Activated T-helper 2 cell treated with anti-CD3 and anti-CD28 coated beads, Interferon-gamma antibody, Interleukin-2, Interleukin-4, amounts not matched to agents 10 μg/mL and 5 μg/mL and 100 μg/mL, durations not matched to agents 14 hours and 24 hours and 36 hours (primary cell): ENCODE data around the gene HERC2. TPM values are rescaled to one million over a fixed set of nuclear protein-coding genes. Genes with fewer than 3 reads are reported as not detected.
"Not testable (repeated sequence)": the region's sequence is repeated elsewhere in the genome, so short reads cannot be mapped to it uniquely, and the experiment has no call there.

Experiments used
- DNase-seq: peaks from one replicate; pipeline ENCODE4 v3.0.0; 2021; ENCODE audit warnings: low spot score
- H3K27ac Mint-ChIP-seq: one replicate; pipeline ENCODE4 v1.8.0; 2021; ENCODE audit warnings: mixed read lengths
- H3K27me3 Mint-ChIP-seq: one replicate; pipeline ENCODE4 v1.8.0; 2021; ENCODE audit warnings: low read depth, mixed read lengths
- H3K36me3 Mint-ChIP-seq: one replicate; pipeline ENCODE4 v1.8.0; 2021; ENCODE audit warnings: low read depth, mixed read lengths
- H3K4me1 Mint-ChIP-seq: one replicate; pipeline ENCODE4 v1.8.0; 2021; ENCODE audit warnings: low read depth, mixed read lengths
- H3K4me3 Mint-ChIP-seq: one replicate; pipeline ENCODE4 v1.8.0; 2021; ENCODE audit warnings: low read depth, mild to moderate bottlenecking, moderate library complexity, mixed read lengths
- H3K9me3 Mint-ChIP-seq: one replicate; pipeline ENCODE4 v1.8.0; 2021; ENCODE audit warnings: mixed read lengths
- intact Hi-C: fragments of 100-400 bp; cut with micrococcal nuclease; formaldehyde crosslinking; loops from one replicate; pipeline ENCODE4 v1.15.1; 2023
- total RNA-seq: library from RNA; stranded (reverse); gene quantifications from 2 replicates; pipeline ENCODE4 v1.2.3, GENCODE V29; 2022

The HERC2 gene
- total RNA-seq, 1 donor from 2014 or later: 47.4 TPM

DNA sequence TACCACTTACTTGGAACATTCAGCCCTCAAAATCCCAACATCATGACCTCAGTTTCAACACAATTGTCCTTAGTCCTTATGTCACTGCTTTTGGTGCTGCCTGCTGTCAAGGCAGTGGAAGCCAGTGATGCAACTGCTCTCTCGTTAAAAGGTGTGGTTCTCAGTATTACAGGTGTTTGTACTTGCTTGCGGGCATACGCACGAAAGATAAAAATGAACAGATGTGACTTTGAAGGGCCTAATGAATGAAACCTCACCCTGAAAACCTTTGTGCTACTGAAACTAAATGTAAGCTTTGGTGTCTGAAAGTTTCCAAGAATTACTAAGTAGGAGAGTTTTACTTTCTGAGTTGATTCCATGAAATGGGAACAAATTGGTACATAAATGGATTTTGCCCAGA is 25.2 kb downstream of the HERC2 start:
- H3K27ac Mint-ChIP-seq, H3K9me3 Mint-ChIP-seq, H3K27me3 Mint-ChIP-seq, intact Hi-C loops, H3K4me1 Mint-ChIP-seq, H3K4me3 Mint-ChIP-seq, DNase-seq: not testable (repeated sequence)
- H3K36me3 Mint-ChIP-seq: peaks cover 13% of the 10 kb centered on the region

DNA sequence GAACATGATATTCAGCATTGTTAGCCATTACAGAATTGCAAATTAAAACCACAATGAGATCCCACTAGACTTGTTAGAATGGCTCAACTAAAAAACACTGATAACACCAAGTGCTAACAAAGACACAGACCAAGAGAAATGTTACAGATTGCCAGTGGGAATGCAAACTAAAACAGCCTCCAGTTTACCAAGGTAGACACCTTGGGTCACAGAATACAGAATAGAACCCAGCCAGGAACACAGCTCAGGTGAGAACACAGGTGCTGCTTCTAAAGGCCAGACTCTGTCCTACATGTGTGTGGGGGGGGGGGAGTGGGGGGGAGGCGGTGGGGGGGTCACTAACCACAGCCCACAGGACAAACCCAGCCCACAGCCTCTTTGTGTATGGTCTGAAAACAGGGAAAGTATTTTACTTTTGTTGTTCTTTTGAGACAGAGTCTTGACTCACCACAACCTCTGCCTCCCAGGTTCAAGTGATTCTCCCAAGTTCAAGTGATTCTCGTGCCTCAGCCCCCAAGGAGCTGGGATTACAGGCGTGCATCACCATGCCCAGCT is 26.9 kb downstream of the HERC2 start:
- intact Hi-C loops, H3K4me3 Mint-ChIP-seq, H3K27me3 Mint-ChIP-seq, H3K4me1 Mint-ChIP-seq, H3K27ac Mint-ChIP-seq, H3K9me3 Mint-ChIP-seq, DNase-seq: not testable (repeated sequence)
- peaks cover 24% of the 10 kb centered on the region for H3K36me3 Mint-ChIP-seq

DNA sequence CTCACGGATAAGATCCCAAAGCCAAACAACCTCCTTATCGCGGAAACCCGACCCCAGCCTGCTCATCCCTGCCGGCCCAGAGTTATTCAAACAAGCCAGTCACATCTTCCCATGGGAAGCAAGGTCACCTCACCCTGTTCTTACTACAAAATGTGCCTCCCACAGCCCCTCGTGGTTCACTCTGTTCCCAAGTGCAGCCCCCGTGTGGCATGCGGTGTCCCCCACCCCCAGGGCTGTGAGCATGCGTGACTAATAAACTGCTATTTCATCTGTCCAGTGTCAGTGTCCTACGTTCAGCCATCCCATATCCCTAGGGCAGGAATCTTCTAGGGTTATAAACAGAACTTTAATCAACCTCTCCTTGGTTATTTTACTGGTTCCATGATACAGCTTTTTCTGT is 27.4 kb downstream of the HERC2 start:
- peaks cover 29% of the 10 kb centered on the region for H3K36me3 Mint-ChIP-seq
- H3K27ac Mint-ChIP-seq, H3K9me3 Mint-ChIP-seq, DNase-seq, intact Hi-C loops, H3K4me1 Mint-ChIP-seq, H3K4me3 Mint-ChIP-seq, H3K27me3 Mint-ChIP-seq: not testable (repeated sequence)

DNA sequence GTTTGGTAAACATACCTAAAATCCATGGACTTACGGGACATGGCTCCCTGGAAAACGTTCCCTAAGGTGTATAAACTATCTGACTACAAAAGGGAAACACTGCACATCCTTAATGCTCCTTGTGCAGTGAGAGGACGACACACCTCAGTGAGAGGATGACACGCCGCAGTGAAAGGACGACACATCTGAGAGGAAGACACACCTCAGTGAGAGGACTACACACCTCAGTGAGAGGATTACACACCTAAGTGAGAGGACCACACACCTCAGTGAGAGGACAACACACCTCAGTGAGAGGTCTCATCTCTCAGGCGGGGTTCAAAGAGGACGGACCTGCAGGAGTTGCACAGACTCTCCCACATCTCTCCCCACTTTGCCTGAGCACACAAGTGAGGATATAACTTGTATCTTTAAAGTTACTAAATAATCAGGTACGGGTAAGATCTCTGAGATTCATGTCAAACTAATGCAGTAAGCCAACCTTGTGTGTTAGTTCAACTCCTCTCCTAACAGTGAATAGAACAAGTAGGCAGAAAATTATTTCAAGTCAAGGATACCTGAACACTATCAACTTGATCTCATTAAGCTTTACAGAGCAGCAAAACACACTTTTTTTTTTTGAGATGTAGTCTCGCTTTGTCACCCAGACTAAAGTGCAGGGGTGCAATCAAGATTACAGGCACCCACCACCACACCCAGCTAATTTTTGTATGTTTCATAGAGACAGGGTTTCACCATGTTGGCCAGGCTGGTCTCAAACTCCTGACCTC is 32.1 kb downstream of the HERC2 start:
- no peak overlapping the region for H3K4me3 Mint-ChIP-seq
- peaks cover 3% of the 10 kb centered on the region for H3K4me1 Mint-ChIP-seq
- peaks cover 40% of the 10 kb centered on the region for H3K36me3 Mint-ChIP-seq
- intact Hi-C loops: no loop called here
- no peaks in the 10 kb centered on the region for H3K27me3 Mint-ChIP-seq
- DNase-seq: no peak
- no peak overlapping the region for H3K27ac Mint-ChIP-seq
- no peaks in the 10 kb centered on the region for H3K9me3 Mint-ChIP-seq

DNA sequence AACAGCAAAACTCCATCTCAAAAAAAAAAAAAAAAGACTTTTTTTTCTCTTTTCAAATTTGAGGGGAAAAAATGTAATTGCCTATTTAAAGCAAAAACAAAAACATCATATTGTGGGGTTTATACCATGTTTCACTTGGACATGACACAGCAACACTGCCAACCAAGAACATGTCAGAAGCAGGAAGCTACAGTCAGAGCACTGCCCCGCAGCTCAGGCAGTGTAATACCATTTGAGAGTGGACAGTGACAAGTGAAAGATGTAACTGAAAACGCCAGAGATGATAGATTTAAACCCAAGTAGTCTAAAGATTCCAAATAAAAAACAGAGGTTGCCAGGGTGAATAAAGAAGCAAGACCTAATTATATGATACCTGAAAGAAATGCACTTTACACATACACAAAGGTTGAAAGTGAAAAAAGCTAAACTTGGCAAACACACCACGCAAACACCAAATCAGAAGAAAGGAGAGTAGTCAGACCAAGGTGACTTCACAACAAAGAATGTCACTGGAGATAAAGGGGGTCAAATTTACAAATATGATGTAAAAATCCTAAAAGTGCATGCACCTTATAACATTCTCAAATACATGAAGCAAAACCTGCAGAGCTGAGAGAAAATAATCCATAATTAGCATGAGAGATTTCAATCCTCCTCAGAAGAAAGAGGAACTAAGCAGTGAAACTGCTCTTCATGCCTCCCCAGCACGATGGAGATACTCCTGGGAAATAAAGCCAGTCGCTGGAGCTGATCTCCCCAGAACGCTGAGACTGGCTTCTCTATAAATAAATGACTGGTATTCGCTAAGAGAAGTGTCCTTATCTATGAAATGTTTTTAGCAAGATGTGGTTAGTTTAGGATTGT is 32.9 kb downstream of the HERC2 start:
- DNase-seq, H3K4me3 Mint-ChIP-seq, H3K4me1 Mint-ChIP-seq, H3K27me3 Mint-ChIP-seq, H3K9me3 Mint-ChIP-seq, intact Hi-C loops, H3K27ac Mint-ChIP-seq: not testable (repeated sequence)
- H3K36me3 Mint-ChIP-seq: peaks cover 39% of the 10 kb centered on the region

DNA sequence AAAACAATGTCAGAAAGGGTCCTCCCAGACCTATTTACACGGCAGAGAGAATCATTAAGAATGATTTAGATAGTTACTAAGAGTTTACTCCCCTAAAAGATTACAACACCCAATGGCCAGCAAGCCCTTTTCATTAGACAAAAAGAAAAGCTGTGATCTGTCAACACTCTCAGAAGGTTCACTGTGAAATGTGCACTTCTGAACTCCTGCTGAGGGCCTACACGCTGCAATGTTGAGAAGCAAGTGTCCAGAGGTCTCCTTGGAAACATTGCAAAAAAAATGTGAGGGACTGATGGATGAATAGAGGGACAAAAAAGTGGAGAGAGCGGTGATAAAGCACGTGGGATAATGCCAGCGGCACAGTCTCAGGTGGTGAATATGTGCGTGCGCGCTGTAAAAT is 35.3 kb downstream of the HERC2 start:
- H3K4me1 Mint-ChIP-seq, DNase-seq, intact Hi-C loops, H3K9me3 Mint-ChIP-seq, H3K4me3 Mint-ChIP-seq, H3K27ac Mint-ChIP-seq, H3K27me3 Mint-ChIP-seq: not testable (repeated sequence)
- peaks cover 46% of the 10 kb centered on the region for H3K36me3 Mint-ChIP-seq

DNA sequence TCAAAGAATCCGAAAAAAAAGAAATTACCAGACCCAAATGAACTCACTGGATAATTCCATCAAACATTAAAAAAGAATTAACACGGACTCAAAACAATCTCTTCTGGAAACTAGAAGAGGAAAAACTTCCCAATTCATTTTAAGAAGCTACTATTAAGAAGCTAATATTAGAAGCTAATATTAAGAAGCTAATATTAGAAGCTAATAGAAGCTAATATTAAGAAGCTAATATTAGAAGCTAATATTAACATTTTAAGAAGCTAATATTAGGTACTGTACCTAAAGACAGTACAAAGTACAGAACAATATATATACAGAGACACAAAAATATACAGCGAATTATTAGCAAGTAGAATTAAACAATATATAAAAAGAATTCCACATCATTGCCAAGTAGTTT is 35.9 kb downstream of the HERC2 start:
- Mint-ChIP-seq H3K27ac (no peak overlapping the region), H3K4me1 (peaks cover 3% of the 10 kb centered on the region), H3K4me3 (no peak overlapping the region), H3K27me3 (no peaks in the 10 kb centered on the region), H3K9me3 (peaks cover 7% of the 10 kb centered on the region), H3K36me3 (peaks cover 45% of the 10 kb centered on the region)
- intact Hi-C loops: no loop called here
- DNase-seq: no peak

DNA sequence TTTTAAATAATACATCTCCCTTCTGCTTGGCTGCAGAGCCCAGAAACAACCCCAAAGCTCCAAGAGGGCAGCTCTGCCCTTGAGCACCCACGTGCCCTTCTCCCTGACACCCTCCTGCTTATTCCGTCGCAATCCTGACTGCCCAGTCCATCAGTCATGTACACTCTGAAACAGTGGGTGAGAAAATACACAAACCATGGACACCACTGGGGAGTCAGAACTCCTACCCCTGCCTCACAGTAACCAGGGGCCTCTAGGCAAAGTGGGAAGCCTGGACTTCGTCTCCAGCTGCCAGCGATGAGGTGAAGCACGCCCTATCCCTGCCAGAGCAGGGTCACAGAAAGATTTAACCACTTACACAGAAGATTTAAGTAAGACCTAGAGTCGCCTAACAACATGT is 40.1 kb downstream of the HERC2 start:
- peaks cover 3% of the 10 kb centered on the region for H3K4me1 Mint-ChIP-seq

DNA sequence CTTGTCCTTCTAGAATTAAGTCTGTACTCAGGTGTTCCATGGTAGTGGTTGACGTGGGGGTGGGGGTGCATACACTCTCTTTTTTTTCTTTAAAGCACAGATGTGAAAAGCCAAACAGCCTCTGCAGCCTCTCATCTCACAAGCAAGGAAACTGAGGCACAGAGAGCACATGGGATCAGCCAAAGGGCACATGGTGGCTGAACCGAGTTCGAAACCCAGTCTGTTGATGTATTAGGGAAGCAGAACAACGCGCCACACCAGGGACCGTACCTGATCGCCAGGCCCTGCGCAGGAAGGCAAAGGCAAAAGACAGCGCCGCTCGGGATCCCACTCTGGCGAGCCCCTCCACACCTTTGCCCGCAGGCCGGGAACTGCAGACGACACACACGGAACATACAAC is 47.3 kb downstream of the HERC2 start:
- Mint-ChIP-seq H3K36me3 (peaks cover 9% of the 10 kb centered on the region), H3K9me3 (no peaks in the 10 kb centered on the region), H3K27me3 (no peaks in the 10 kb centered on the region), H3K27ac (no peak overlapping the region), H3K4me3 (no peak overlapping the region), H3K4me1 (no peaks in the 10 kb centered on the region)
- no peak for DNase-seq
- intact Hi-C loops: no loop called here

More for the DNA sequence above, 40.1 kb downstream of the HERC2 start:
- intact Hi-C loops: no loop called here
- H3K9me3 Mint-ChIP-seq: peaks cover 7% of the 10 kb centered on the region
- no peaks in the 10 kb centered on the region for H3K27me3 Mint-ChIP-seq
- H3K4me3 Mint-ChIP-seq: no peak overlapping the region
- no peak for DNase-seq
- no peak overlapping the region for H3K27ac Mint-ChIP-seq
- peaks cover 24% of the 10 kb centered on the region for H3K36me3 Mint-ChIP-seq

DNA sequence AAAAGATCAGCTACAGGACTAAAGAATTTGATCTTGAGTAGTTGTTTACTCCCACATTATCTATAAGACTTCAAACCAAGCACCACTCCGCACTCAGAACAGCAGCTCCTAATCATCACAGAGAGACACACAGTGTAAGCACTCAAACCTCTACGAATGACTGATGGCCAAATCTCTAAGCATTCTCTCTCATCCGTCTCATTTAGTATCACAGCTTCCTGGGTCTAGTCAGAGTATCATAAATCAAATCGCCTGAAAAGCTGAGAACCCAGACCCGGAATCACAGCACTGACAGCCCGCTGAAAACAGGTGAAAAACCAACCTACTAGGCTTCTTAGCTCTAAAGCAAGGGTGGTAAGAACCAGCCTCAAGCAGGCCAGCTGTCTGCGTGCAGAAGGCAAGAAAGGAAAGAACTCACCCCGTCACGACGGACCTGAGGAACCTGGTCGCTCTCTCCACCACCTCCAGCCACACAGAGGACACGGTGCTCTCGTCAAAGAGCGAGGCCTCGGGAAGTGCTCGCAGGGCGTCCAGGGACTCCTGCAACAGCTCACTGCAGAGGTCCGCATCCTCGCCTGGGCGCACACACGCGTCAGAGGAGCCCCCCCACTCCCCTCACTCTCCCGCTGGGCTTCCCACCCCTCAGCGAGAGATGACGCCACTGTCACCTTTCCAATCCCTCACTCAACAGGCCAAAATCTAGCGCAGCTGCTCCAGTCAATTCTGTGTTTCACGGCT is 47.9 kb downstream of the HERC2 start:
- intact Hi-C loops: no loop called here

DNA sequence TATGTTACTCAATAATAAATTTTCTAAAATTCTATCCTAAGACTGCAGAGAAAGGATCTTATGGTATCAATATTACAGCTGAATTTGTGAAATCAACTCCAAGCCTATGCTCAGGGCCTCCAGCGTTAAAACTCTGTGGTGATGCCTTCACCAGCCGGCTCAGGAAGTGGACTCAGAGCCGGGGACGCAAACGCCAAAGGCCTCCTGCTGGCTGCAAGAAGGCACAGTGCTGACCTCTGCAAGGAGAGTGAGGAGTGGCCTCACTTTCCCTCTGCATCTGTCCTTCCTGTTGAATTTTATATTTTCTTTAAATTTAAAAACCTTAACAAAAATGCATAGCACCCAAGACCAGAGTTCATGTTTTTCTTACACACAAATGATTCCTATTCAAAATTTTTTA is 48.5 kb downstream of the HERC2 start:
- intact Hi-C loops: no loop called here
- peaks cover 15% of the 10 kb centered on the region for H3K36me3 Mint-ChIP-seq
- H3K4me3 Mint-ChIP-seq: no peak overlapping the region
- H3K27me3 Mint-ChIP-seq: no peaks in the 10 kb centered on the region
- H3K9me3 Mint-ChIP-seq: no peaks in the 10 kb centered on the region
- H3K4me1 Mint-ChIP-seq: no peaks in the 10 kb centered on the region
- H3K27ac Mint-ChIP-seq: no peak overlapping the region
- no peak for DNase-seq

More for the DNA sequence above, 47.9 kb downstream of the HERC2 start:
- Mint-ChIP-seq H3K4me1 (no peaks in the 10 kb centered on the region), H3K9me3 (no peaks in the 10 kb centered on the region), H3K27me3 (no peaks in the 10 kb centered on the region), H3K4me3 (no peak overlapping the region), H3K36me3 (peaks cover 13% of the 10 kb centered on the region), H3K27ac (no peak overlapping the region)
- DNase-seq: no peak

DNA sequence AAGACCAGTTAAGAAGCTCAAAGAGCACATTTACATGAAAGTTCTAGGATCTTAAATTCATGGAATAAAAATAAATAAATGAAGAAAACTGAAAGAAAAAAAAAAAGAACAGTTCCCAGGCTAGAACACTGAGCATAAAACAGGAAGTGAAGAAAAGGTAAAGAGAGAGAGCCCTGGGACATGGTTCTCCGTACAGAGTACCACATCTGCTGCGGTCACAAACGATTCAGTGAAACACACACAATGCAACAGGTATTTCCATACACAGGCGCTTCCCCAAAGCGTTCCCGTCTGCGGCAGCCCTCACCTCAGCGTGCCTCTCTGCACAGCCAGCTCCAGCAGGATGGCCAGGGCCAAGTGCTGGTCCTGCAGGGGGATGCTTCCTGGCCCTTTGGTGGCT is 49.4 kb downstream of the HERC2 start:
- Mint-ChIP-seq H3K36me3 (peaks cover 23% of the 10 kb centered on the region), H3K4me1 (no peaks in the 10 kb centered on the region), H3K9me3 (no peaks in the 10 kb centered on the region), H3K27me3 (no peaks in the 10 kb centered on the region), H3K4me3 (no peak overlapping the region), H3K27ac (no peak overlapping the region)
- no peak for DNase-seq
- intact Hi-C loops: no loop called here
